ENCODE data around the gene ING3. TPM values are rescaled to one million over a fixed set of nuclear protein-coding genes. Genes with fewer than 3 reads are reported as not detected.

Gene ING3
- total RNA-seq, 3 donors from 2014 or later, result 18.2 to 21.7 (median 20.7) TPM

- ATAC-seq (no peak), DNase-seq (no peak)
- intact Hi-C loops (cut with DNase I, micrococcal nuclease), result no loop called here
- H3K36me3 ChIP-seq (ENCODE audit: low read depth), result no peaks in the 10 kb centered on the region
- H3K4me1 ChIP-seq (ENCODE audit: low read depth), result no peaks in the 10 kb centered on the region
- no peak for TF ChIP-seq CTCF (IDR thresholded peaks at IDR 0.05)
- no peaks in the 10 kb centered on the region for H3K9me3 ChIP-seq
- no peak overlapping the region for H3K4me3 ChIP-seq
Measured at GRCh38 chr7:121005996-121006584, 55.5 kb downstream of the ING3 start.

GRCh38 chr7:121006711-121007315 lies 56.2 kb downstream of the ING3 start:
- Histone ChIP-seq H3K4me3 (no peak overlapping the region), H3K9me3 (no peaks in the 10 kb centered on the region), H3K4me1 (ENCODE audit: low read depth) (no peaks in the 10 kb centered on the region), H3K36me3 (ENCODE audit: low read depth) (no peaks in the 10 kb centered on the region)
- no peak for TF ChIP-seq CTCF (IDR thresholded peaks at IDR 0.05)
- DNase-seq, result no peak
- intact Hi-C loops (cut with DNase I, micrococcal nuclease), result no loop called here
- ATAC-seq, result no peak

DNA sequence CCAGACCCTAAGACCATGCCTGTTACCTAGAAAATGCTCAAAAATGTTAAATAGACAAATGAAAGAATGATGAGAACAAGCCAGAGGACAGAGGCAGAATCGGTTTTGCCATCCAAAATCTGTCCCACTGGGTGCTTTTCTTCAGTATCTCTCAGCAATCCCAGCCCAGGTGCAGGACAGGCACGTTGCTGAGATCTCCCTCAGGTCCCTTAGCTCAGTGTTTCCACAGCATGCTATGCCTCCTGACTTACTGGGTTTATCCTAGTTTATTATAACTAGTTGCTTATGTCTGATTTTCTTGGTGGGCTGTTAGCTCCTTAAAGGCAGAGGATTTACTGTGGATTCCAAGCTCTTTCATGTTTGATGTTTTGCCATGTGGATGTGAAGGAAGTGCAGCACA lies 58.2 kb downstream of the ING3 start:
- no peaks in the 10 kb centered on the region for H3K9me3 ChIP-seq
- DNase-seq (no peak), ATAC-seq (no peak)
- no peaks in the 10 kb centered on the region for H3K4me1 ChIP-seq (ENCODE audit: low read depth)
- no peak for TF ChIP-seq CTCF (IDR thresholded peaks at IDR 0.05)
- no peak overlapping the region for H3K4me3 ChIP-seq
- H3K36me3 ChIP-seq (ENCODE audit: low read depth), result no peaks in the 10 kb centered on the region
- intact Hi-C loops (cut with DNase I, micrococcal nuclease), result no loop called here

- H3K4me1 ChIP-seq (ENCODE audit: low read depth), result no peaks in the 10 kb centered on the region
- ATAC-seq (no peak), DNase-seq (no peak)
- H3K9me3 ChIP-seq, result no peaks in the 10 kb centered on the region
- H3K36me3 ChIP-seq (ENCODE audit: low read depth), result no peaks in the 10 kb centered on the region
- no peak for TF ChIP-seq CTCF (IDR thresholded peaks at IDR 0.05)
- intact Hi-C loops (cut with DNase I, micrococcal nuclease), result no loop called here
- H3K4me3 ChIP-seq, result no peak overlapping the region
Measured at GRCh38 chr7:121011401-121011800, 60.8 kb downstream of the ING3 start.

- DNase-seq, result no peak
- Histone ChIP-seq H3K36me3 (ENCODE audit: low read depth) (no peaks in the 10 kb centered on the region), H3K9me3 (no peaks in the 10 kb centered on the region), H3K4me3 (no peak overlapping the region), H3K4me1 (ENCODE audit: low read depth) (no peaks in the 10 kb centered on the region)
- intact Hi-C loops (cut with DNase I, micrococcal nuclease), result no loop called here
- no peak for TF ChIP-seq CTCF (IDR thresholded peaks at IDR 0.05)
- no peak for ATAC-seq
Measured at GRCh38 chr7:121012170-121012874, 61.7 kb downstream of the ING3 start.
